Gastrocnemius medialis (tissue), 4 donors: ENCODE measurements around the gene ABTB1. TPM values are rescaled to one million over a fixed set of nuclear protein-coding genes. Genes with fewer than 3 reads are reported as not detected.
A peak's percentile ranks its signal among the peaks of the same experiment; 100 is the strongest.

Experiments
- ATAC-seq, 2 donors: fragments of 150-250 bp; one replicate each; pipeline ENCODE4 v1.9.1; 2016
- DNase-seq, 2 donors: peaks; one replicate each; pipeline ENCODE4 v3.0.0-alpha.2; 2019
- H3K27ac ChIP-seq, 4 donors: fragments of 200-600 bp; sonication (generic); 1 replicate in 1 of 4; 2 replicates in 3 of 4; pipeline ENCODE4 v1.5.1; 2016 to 2018; ENCODE audit warnings: mild to moderate bottlenecking in 2 of 4, moderate library complexity in 1 of 4
- H3K27me3 ChIP-seq, 3 donors: fragments of 200-600 bp; sonication (generic) in 2 of 3; 1 replicate in 1 of 3; 2 replicates in 2 of 3; pipeline versions ENCODE4 v1.5.1 to v1.6.0; 2016 to 2019; ENCODE audit warnings: mild to moderate bottlenecking in 1 of 3, moderate library complexity in 1 of 3
- H3K36me3 ChIP-seq, 2 donors: fragments of 200-600 bp; sonication (generic) in 1 of 2; one replicate each; pipeline ENCODE4 v1.5.1; 2017 to 2018
- H3K4me1 ChIP-seq, 2 donors: fragments of 200-600 bp; sonication (generic) in 1 of 2; one replicate each; pipeline ENCODE4 v1.5.1; 2016 to 2017; ENCODE audit warnings: mild to moderate bottlenecking in 2 of 2
- H3K4me3 ChIP-seq, 4 donors: fragments of 200-600 bp; sonication (generic) in 3 of 4; 1 replicate in 1 of 4; 2 replicates in 3 of 4; pipeline ENCODE4 v1.5.1; 2016 to 2019; ENCODE audit warnings: mild to moderate bottlenecking in 2 of 4
- H3K9me3 ChIP-seq, 3 donors: fragments of 200-600 bp; sonication (generic) in 2 of 3; 1 replicate in 1 of 3; 2 replicates in 2 of 3; pipeline ENCODE4 v1.5.1; 2016 to 2019
- POLR2A ChIP-seq, 2 donors: fragments of 450-650 bp; IDR thresholded peaks; one replicate each; pipeline ENCODE4 v1.6.1; 2017; ENCODE audit warnings: antibody characterized with exemption in 2 of 2, mild to moderate bottlenecking in 2 of 2, moderate library complexity in 2 of 2
- in situ Hi-C, 4 donors: fragments of 200-750 bp; cut with MboI; loops; one replicate each; pipeline versions ENCODE4 v1.15.0 to v1.8.0; 2017; ENCODE audit warnings: low sequenced_read_pairs in 4 of 4
- intact Hi-C: fragments of 100-400 bp; cut with DNase I; formaldehyde crosslinking; loops from one replicate; pipeline ENCODE4 v1.15.1; 2023; ENCODE audit warnings: low total_unique reads
- total RNA-seq, 4 donors: library from RNA; depleted of rRNA; stranded (reverse); fragments of >200 nt; gene quantifications; one replicate each; pipeline versions ENCODE4 v1.1.0 to v1.2.3, GENCODE V29; 2016
- TF ChIP-seq, protein P1 (sequence below), 5 experiments: fragments of 450-650 bp in 3 of 5; fragments of 200-600 bp in 2 of 5; sonication (generic) in 2 of 5; IDR thresholded peaks in 4 of 5; conservative IDR thresholded peaks in 1 of 5; 1 replicate in 4 of 5; 2 replicates in 1 of 5; pipeline ENCODE4 v1.5.1; 2016 to 2019; ENCODE audit warnings: antibody characterized with exemption in 5 of 5, mild to moderate bottlenecking in 3 of 5, moderate library complexity in 3 of 5

Gene ABTB1
- total RNA-seq, 4 donors from 2014 or later: 22.9 to 37.5 (median 30.1) TPM

DNA sequence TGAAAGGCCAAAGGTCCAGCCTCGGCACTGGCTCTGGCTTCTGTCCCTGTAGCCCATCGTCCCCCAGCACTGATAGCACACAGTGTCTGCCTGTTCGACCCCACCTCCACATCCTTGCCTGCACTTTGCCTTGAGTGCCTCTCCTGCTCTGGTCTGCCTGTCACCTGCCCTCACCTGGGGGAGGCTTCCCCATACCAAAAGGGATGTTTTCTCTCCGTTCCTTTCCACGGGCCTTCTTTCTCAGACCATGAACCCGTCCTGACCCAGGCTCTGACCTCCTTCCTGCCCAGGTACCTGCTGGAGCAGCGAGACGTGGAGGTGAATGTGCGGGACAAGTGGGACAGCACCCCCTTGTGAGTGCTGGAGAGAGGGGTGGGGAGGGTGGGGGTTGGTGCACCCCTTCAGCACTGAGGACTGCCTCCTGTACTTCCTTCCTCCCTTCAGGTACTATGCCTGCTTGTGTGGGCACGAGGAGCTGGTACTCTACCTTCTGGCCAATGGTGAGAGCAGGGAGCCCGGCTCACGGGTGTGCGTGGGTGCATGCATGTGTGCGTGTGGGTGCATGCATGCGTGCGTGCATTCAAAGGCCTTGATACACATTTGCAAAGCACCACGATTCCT is 1.5 kb downstream of the ABTB1 start:
- Histone ChIP-seq H3K4me3 (peak overlapping the region; percentile 63 to 91 (median 80)), H3K4me1 (peaks cover 23 to 28% of the 10 kb centered on the region in 2 donors), H3K27me3 (no peaks in the 10 kb centered on the region), H3K27ac (peak overlapping the region in 3 of 4 donors; percentile 86 to 98 (median 95)), H3K9me3 (no peaks in the 10 kb centered on the region), H3K36me3 (peaks cover 0 to 45% of the 10 kb centered on the region in 2 donors)
- no peak for ATAC-seq
- in situ Hi-C loops: loop anchor here in 2 of 4 donors (25.0 kb wide), 2 partner anchors 163 to 288 kb away; no protein-coding TSS in a partner anchor
- no peak for TF ChIP-seq POLR2A (IDR thresholded peaks at IDR 0.05)
- TF ChIP-seq, protein P1, sequence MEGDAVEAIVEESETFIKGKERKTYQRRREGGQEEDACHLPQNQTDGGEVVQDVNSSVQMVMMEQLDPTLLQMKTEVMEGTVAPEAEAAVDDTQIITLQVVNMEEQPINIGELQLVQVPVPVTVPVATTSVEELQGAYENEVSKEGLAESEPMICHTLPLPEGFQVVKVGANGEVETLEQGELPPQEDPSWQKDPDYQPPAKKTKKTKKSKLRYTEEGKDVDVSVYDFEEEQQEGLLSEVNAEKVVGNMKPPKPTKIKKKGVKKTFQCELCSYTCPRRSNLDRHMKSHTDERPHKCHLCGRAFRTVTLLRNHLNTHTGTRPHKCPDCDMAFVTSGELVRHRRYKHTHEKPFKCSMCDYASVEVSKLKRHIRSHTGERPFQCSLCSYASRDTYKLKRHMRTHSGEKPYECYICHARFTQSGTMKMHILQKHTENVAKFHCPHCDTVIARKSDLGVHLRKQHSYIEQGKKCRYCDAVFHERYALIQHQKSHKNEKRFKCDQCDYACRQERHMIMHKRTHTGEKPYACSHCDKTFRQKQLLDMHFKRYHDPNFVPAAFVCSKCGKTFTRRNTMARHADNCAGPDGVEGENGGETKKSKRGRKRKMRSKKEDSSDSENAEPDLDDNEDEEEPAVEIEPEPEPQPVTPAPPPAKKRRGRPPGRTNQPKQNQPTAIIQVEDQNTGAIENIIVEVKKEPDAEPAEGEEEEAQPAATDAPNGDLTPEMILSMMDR (IDR thresholded peaks at IDR 0.05 in 4 of 5, conservative IDR thresholded peaks at IDR 0.05 in 1 of 5): no peak
- DNase-seq: no peak
- intact Hi-C loops: loop anchor here (5.0 kb wide), 2 partner anchors 148 to 378 kb away; partner anchors contain the start of genes MGLL and SEC61A1

DNA sequence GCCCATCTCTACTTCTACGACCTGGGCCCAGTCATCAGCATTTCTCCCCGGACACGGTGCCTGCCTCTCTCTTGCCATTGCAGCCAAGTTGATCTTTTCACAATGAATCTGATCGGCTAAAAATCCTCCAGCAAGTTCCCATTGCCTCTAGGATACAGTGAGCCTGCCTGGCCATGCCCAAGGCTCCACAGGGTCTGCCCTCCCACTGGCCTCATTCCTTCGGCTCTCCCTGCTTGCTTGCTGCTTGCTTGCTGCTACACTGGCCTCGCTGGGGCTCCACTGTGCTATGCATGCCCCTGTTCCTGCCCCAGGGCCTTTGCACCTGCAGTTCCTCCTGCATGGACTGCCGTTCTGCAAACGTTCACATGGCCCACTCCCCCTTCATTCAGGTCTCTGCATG is 2.0 kb downstream of the ABTB1 start:
- Histone ChIP-seq H3K27me3 (no peaks in the 10 kb centered on the region), H3K4me1 (peaks cover 26 to 29% of the 10 kb centered on the region in 2 donors), H3K4me3 (no peak overlapping the region), H3K9me3 (no peaks in the 10 kb centered on the region), H3K36me3 (peaks cover 0 to 50% of the 10 kb centered on the region in 2 donors), H3K27ac (no peak overlapping the region)
- TF ChIP-seq POLR2A (IDR thresholded peaks at IDR 0.05): no peak
- TF ChIP-seq, protein P1 (IDR thresholded peaks at IDR 0.05 in 4 of 5, conservative IDR thresholded peaks at IDR 0.05 in 1 of 5): no peak
- intact Hi-C loops: loop anchor here (5.0 kb wide), 2 partner anchors 148 to 378 kb away; partner anchors contain the start of genes MGLL and SEC61A1
- ATAC-seq (no peak), DNase-seq (no peak)
- in situ Hi-C loops: loop anchor here in 2 of 4 donors (25.0 kb wide), 2 partner anchors 163 to 288 kb away; no protein-coding TSS in a partner anchor

DNA sequence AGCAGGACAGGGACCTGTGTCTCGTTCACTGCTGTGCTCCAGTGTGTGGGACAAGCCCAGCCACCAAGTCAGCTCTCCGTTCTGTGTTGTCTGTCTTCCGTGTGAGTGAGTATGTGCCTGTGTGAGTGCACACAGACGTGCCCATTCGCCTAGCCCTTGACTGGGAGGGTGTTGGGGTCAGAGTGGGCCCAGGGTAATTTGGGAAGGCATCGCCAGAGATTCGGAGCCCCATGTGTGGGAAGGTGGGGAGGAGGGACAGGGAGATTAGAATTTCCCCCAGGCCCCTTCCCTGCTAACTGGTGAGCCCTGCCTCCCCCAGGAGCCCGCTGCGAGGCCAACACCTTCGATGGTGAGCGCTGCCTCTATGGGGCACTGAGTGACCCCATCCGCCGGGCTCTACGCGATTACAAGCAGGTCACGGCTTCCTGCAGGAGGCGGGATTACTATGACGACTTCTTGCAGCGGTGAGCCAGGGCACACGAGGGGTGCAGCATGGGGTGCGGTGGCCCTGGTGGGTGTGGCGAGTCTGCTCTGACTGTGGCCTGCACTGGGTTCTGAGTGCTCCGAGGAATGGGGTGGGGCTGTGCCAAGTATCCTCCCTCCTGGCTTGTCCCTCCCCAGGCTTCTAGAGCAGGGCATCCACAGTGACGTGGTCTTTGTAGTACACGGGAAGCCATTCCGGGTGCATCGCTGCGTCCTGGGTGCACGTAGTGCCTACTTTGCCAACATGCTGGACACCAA is 3.1 kb downstream of the ABTB1 start:
- ATAC-seq (no peak), DNase-seq (peak in 1 of 2 donors; percentile 10)
- TF ChIP-seq POLR2A (IDR thresholded peaks at IDR 0.05): no peak
- TF ChIP-seq, protein P1 (IDR thresholded peaks at IDR 0.05 in 4 of 5, conservative IDR thresholded peaks at IDR 0.05 in 1 of 5): no peak
- H3K27me3 ChIP-seq: no peaks in the 10 kb centered on the region
- H3K4me1 ChIP-seq: peaks cover 26 to 29% of the 10 kb centered on the region in 2 donors
- no peak overlapping the region for H3K4me3 ChIP-seq
- no peak overlapping the region for H3K27ac ChIP-seq
- no peaks in the 10 kb centered on the region for H3K9me3 ChIP-seq
- intact Hi-C loops (no loop called here), in situ Hi-C loops (no loop called here)
- peaks cover 0 to 56% of the 10 kb centered on the region in 2 donors for H3K36me3 ChIP-seq

DNA sequence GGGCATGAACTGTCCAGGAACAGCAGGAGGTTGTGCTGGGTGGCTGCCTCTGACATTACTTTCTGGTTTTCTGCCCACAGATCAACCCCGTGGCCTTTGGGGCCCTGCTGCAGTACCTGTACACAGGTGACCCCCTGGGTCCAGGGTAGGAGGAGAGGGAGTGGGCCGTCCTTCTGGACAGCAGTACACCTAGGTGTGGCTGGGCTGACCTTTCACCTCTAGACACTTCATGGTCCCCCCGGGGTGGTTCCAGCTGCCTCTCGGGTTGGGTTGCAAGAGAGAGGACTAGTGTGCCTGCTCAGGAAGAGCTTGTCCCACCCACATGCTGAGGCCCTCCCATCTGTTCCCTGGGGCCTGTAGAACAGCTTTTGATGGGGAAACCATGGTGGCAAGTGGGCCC is 3.7 kb downstream of the ABTB1 start:
- ATAC-seq (no peak), DNase-seq (peak in 1 of 2 donors; percentile 8)
- intact Hi-C loops (no loop called here), in situ Hi-C loops (no loop called here)
- Histone ChIP-seq H3K27me3 (no peaks in the 10 kb centered on the region), H3K27ac (no peak overlapping the region), H3K4me1 (peaks cover 26 to 29% of the 10 kb centered on the region in 2 donors), H3K4me3 (no peak overlapping the region), H3K9me3 (no peaks in the 10 kb centered on the region), H3K36me3 (peaks cover 0 to 56% of the 10 kb centered on the region in 2 donors)
- no peak for TF ChIP-seq POLR2A (IDR thresholded peaks at IDR 0.05)
- TF ChIP-seq, protein P1 (IDR thresholded peaks at IDR 0.05 in 4 of 5, conservative IDR thresholded peaks at IDR 0.05 in 1 of 5): no peak
